ENCODE results near the gene SBNO2. TPM values are rescaled to one million over a fixed set of nuclear protein-coding genes. Genes with fewer than 3 reads are reported as not detected.

The SBNO2 gene
- total and polyA plus RNA-seq, 2 donors (not counting 1 experiment from before 2014, with no cell fraction given) = 42.8 to 83.3 TPM

DNA sequence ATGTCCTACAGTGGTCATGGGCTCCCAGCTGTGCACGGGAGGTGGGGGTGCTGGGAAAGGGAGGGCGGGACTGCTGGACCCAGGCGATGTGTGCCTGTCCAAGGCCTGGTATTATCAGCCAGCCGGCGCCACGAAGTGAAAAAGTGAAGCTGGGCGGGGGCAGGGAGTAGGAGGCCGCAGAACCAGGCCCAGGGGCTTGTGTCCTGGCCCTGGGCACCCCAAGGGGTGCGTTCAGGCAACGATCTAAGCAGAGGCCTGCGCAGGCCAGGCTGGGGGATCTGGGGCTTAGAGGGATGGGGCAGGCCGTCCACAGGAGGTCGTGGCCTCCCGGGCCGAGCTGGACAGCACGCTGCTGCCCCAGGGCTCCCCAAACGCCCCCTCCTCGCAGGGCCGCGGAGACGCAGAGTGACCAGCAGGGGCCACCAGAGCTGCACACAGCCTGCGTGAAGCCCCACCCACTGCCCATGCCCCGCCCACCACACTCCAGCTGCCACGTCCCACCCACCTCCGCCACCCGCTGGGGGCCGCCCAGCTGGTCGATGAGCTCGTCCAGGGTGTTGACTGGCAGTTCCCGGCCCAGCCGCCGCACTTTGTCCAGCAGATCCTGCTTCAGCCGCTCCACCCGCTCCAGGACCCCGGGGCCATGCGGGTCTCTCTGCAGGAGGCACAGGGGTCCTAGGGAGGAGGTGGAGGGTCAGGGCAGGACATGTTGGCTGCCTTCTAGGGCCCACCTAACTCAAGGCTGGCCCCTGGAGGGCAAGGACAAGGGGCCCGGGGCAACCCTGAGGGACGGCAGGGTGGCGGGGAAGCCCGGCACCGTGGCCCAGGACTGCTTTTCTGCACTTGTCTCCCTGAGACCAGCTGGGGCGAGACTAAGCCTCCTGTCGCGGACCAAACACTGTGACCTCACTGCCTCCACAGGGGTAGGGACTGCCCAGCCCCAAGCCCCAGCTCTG is 60.8 kb downstream of the SBNO2 start:
- no peaks in the 10 kb centered on the region for H3K27me3 Mint-ChIP-seq

More for the DNA sequence above, 60.8 kb downstream of the SBNO2 start:
- H3K27me3 ChIP-seq (replicated peaks in 1 of 4; ENCODE audit: control extremely low read depth in 1 of 4, control insufficient read depth in 3 of 4, insufficient read depth in 4 of 4, low read length in 3 of 4) = no peaks in the 10 kb centered on the region
- no peak overlapping the region for H3K4me3 Mint-ChIP-seq
- H3K79me2 ChIP-seq (ENCODE audit: control insufficient read depth, insufficient read depth, low read length) = peaks cover 19% of the 10 kb centered on the region
- H3K4me1 Mint-ChIP-seq = peaks cover 5% of the 10 kb centered on the region
- H3K27ac ChIP-seq (ENCODE audit: low read length in 2 of 2) = no peak overlapping the region
- peaks cover 6 to 12% of the 10 kb centered on the region in 2 donors for H3K4me1 ChIP-seq (ENCODE audit: control insufficient read depth in 2 of 2, insufficient read depth in 2 of 2, low read length in 2 of 2)
- H3K9ac ChIP-seq (ENCODE audit: low read length) = no peak overlapping the region
- no peaks in the 10 kb centered on the region for H3K9me3 Mint-ChIP-seq (ENCODE audit: insufficient read depth)
- peak overlapping the region; percentile 66 for H3K4me2 ChIP-seq (replicated peaks; ENCODE audit: low read depth, low read length, poor library complexity, severe bottlenecking)
- WGBS (ENCODE audit: insufficient coverage) = 41% methylated on average over 44 of the region's 44 CpGs
- intact Hi-C loops (cut with micrococcal nuclease) = loop anchor here (1.0 to 5.0 kb wide), 3 partner anchors 19 to 127 kb away; no protein-coding TSS in a partner anchor
- ChIA-PET POLR2A (interaction anchor here (0.5 to 1.5 kb wide), 5 partner anchors 9 to 108 kb away, joined by 3 to 10 read pairs (median 6); partner anchors contain the start of gene GPX4), CTCF (interaction anchor here (0.6 to 3.9 kb wide), 33 partner anchors 9 to 192 kb away, joined by 3 to 62 read pairs (median 5); partner anchors contain the start of genes ATP5F1D, CBARP, CIRBP and GPX4)
- peaks cover 0 to 53% of the 10 kb centered on the region in 2 experiments for H3K36me3 ChIP-seq (replicated peaks in 1 of 2; ENCODE audit: control extremely low read depth in 1 of 2, control insufficient read depth in 1 of 2, extremely low read depth in 1 of 2, insufficient read depth in 2 of 2, low read length in 1 of 2)
- H3K9me3 ChIP-seq (ENCODE audit: control extremely low read depth in 1 of 3, control insufficient read depth in 2 of 3, insufficient read depth in 1 of 3, low read length in 2 of 3) = no peaks in the 10 kb centered on the region
- peak overlapping the region; percentile 53 for H3K27ac Mint-ChIP-seq
- DNase-seq = peak; percentile 90
- no peak overlapping the region for H2AFZ ChIP-seq (ENCODE audit: insufficient read depth, low read depth, low read length, poor library complexity, severe bottlenecking)
- no peak for TF ChIP-seq EZH2 (IDR thresholded peaks at IDR 0.05; ENCODE audit: borderline replicate concordance, insufficient read depth, low read depth, low read length, poor library complexity, severe bottlenecking)
- TF ChIP-seq, protein P1, sequence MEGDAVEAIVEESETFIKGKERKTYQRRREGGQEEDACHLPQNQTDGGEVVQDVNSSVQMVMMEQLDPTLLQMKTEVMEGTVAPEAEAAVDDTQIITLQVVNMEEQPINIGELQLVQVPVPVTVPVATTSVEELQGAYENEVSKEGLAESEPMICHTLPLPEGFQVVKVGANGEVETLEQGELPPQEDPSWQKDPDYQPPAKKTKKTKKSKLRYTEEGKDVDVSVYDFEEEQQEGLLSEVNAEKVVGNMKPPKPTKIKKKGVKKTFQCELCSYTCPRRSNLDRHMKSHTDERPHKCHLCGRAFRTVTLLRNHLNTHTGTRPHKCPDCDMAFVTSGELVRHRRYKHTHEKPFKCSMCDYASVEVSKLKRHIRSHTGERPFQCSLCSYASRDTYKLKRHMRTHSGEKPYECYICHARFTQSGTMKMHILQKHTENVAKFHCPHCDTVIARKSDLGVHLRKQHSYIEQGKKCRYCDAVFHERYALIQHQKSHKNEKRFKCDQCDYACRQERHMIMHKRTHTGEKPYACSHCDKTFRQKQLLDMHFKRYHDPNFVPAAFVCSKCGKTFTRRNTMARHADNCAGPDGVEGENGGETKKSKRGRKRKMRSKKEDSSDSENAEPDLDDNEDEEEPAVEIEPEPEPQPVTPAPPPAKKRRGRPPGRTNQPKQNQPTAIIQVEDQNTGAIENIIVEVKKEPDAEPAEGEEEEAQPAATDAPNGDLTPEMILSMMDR (IDR thresholded peaks at IDR 0.05) = peak; percentile 92
- peak; percentile 98 for ATAC-seq (ENCODE audit: low read depth)
- H3K4me3 ChIP-seq (ENCODE audit: control extremely low read depth in 1 of 5, extremely low read depth in 1 of 5, insufficient read depth in 1 of 5, low read depth in 2 of 5, low read length in 4 of 5) = no peak overlapping the region
- peaks cover 32% of the 10 kb centered on the region for H4K20me1 ChIP-seq (ENCODE audit: control insufficient read depth, insufficient read depth, low read length, poor library complexity, severe bottlenecking)
